ENCODE data around the gene XRRA1. TPM values are rescaled to one million over a fixed set of nuclear protein-coding genes. Genes with fewer than 3 reads are reported as not detected.

The XRRA1 gene
- total RNA-seq, 1 experiment from 2014 or later: 7.3 TPM

DNA sequence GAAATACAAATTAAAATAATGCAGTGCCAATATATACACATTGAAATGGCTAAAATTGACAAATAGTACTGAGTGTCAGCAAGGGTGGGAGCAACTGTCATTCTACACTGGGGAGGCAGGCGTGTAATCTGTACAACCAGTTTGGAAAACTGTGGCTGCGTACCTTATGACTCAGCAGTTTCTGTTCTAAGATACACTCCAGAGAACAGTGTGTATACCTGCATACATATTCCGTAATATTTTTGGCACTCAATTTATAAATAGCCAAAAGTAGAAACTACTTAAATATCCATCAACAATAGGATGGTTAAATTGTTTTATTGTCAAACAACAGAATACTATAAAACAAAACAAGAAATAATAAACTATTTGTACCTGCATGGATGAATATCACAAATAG, 142.6 kb downstream of the XRRA1 start:
- POLR2A ChIA-PET (ENCODE audit: low non-redundant PET): no interaction called here
- Histone ChIP-seq H3K4me1 (ENCODE audit: insufficient read depth, low read length, poor library complexity, severe bottlenecking) (no peaks in the 10 kb centered on the region), H3K27me3 (replicated peaks; ENCODE audit: insufficient read depth, low read depth, low read length, poor library complexity) (no peaks in the 10 kb centered on the region), H3K36me3 (ENCODE audit: insufficient read depth, low read length, poor library complexity, severe bottlenecking) (no peaks in the 10 kb centered on the region), H3K4me3 (ENCODE audit: low read depth, low read length, poor library complexity, severe bottlenecking) (no peak overlapping the region), H3K27ac (ENCODE audit: low read depth, low read length, poor library complexity, severe bottlenecking) (no peak overlapping the region), H3K9me3 (ENCODE audit: low read depth, low read length, poor library complexity, severe bottlenecking) (no peaks in the 10 kb centered on the region)
- BruUV-seq (replicated peaks): no TSS peak
- CTCF ChIA-PET: no interaction called here
- intact Hi-C loops (cut with micrococcal nuclease; ENCODE audit: unreplicated experiment): no loop called here
- DNase-seq (ENCODE audit: low spot score): no peak
- no peak for TF ChIP-seq CTCF (conservative IDR thresholded peaks at IDR 0.05; ENCODE audit: low read depth, low read length)
- no peak for TF ChIP-seq EZH2 (IDR thresholded peaks at IDR 0.05; ENCODE audit: borderline replicate concordance, low read depth, low read length, poor library complexity, severe bottlenecking)

GRCh38 chr11:74791333-74792100, 157.4 kb downstream of the XRRA1 start:
- no peak for DNase-seq (ENCODE audit: low spot score)
- peaks cover 5% of the 10 kb centered on the region for H3K36me3 ChIP-seq (ENCODE audit: insufficient read depth, low read length, poor library complexity, severe bottlenecking)
- POLR2A ChIA-PET (ENCODE audit: low non-redundant PET): no interaction called here

More at GRCh38 chr11:74791333-74792100, 157.4 kb downstream of the XRRA1 start:
- Histone ChIP-seq H3K27me3 (replicated peaks; ENCODE audit: insufficient read depth, low read depth, low read length, poor library complexity) (no peaks in the 10 kb centered on the region), H3K4me3 (ENCODE audit: low read depth, low read length, poor library complexity, severe bottlenecking) (no peak overlapping the region), H3K9me3 (ENCODE audit: low read depth, low read length, poor library complexity, severe bottlenecking) (no peaks in the 10 kb centered on the region), H3K27ac (ENCODE audit: low read depth, low read length, poor library complexity, severe bottlenecking) (no peak overlapping the region), H3K4me1 (ENCODE audit: insufficient read depth, low read length, poor library complexity, severe bottlenecking) (no peaks in the 10 kb centered on the region)
- no peak for TF ChIP-seq CTCF (conservative IDR thresholded peaks at IDR 0.05; ENCODE audit: low read depth, low read length)
- TF ChIP-seq EZH2 (IDR thresholded peaks at IDR 0.05; ENCODE audit: borderline replicate concordance, low read depth, low read length, poor library complexity, severe bottlenecking): no peak
- CTCF ChIA-PET: no interaction called here
- intact Hi-C loops (cut with micrococcal nuclease; ENCODE audit: unreplicated experiment): no loop called here
- no TSS peak for BruUV-seq (replicated peaks)

Other genes starting within 250 kb of the XRRA1 start
- 7.7 and 11.6 TPM in 2 replicates for gene CHRDL2, start 217.7 kb downstream of the XRRA1 start, total RNA-seq (2021)
- 19.7 and 20.6 TPM in 2 replicates for gene RNF169, start 200.2 kb downstream of the XRRA1 start, total RNA-seq (2021)
- 207 and 241 TPM in 2 replicates for gene SPCS2, start 175 bp upstream of the XRRA1 start, total RNA-seq (2021)
- 11.5 and 13.3 TPM in 2 replicates for gene NEU3, start 39.8 kb upstream of the XRRA1 start, total RNA-seq (2021)
- not detected in 2 replicates for gene OR2AT4, start 147.8 kb upstream of the XRRA1 start, total RNA-seq (2021)
- 1.0 and 1.1 TPM in 2 replicates for gene SLCO2B1, start 202.0 kb upstream of the XRRA1 start, total RNA-seq (2021)